ENCODE measurements around the gene CCDC50.

The CCDC50 gene

GRCh38 chr3:191316876-191317603 is 12.2 kb upstream of the CCDC50 start:
- H3K27ac ChIP-seq = no peak overlapping the region

GRCh38 chr3:191320316-191320715 is 8.9 kb upstream of the CCDC50 start:
- no peak overlapping the region for H3K27ac ChIP-seq
- DNase-seq (ENCODE audit: low read depth, low spot score) = no peak

More at GRCh38 chr3:191316876-191317603, 12.2 kb upstream of the CCDC50 start:
- no peak for DNase-seq (ENCODE audit: low read depth, low spot score)

GRCh38 chr3:191321019-191321767 is 8.0 kb upstream of the CCDC50 start:
- DNase-seq (ENCODE audit: low read depth, low spot score) = no peak
- H3K27ac ChIP-seq = no peak overlapping the region

GRCh38 chr3:191324936-191325335 is 4.3 kb upstream of the CCDC50 start:
- no peak for DNase-seq (ENCODE audit: low read depth, low spot score)

GRCh38 chr3:191327526-191327925 is 1.7 kb upstream of the CCDC50 start:
- H3K27ac ChIP-seq = no peak overlapping the region
- no peak for DNase-seq (ENCODE audit: low read depth, low spot score)

More at GRCh38 chr3:191324936-191325335, 4.3 kb upstream of the CCDC50 start:
- no peak overlapping the region for H3K27ac ChIP-seq

- peak overlapping the region; percentile 85 for H3K27ac ChIP-seq
- DNase-seq (ENCODE audit: low read depth, low spot score) = no peak
Observed at GRCh38 chr3:191328383-191328961, 722 bp upstream of the CCDC50 start.

GRCh38 chr3:191329654-191330529 is 698 bp downstream of the CCDC50 start, which contains the start of gene UTS2B:
Gene UTS2B (minus strand): TSS chr3:191330526. CDS start chr3:191282189, 48,337 bp downstream.
- H3K27ac ChIP-seq = peak within 1 kb of the TSS; percentile 85
- no peak for DNase-seq (ENCODE audit: low read depth, low spot score)

GRCh38 chr3:191330530-191331048 is 1.4 kb downstream of the CCDC50 start:
- DNase-seq (ENCODE audit: low read depth, low spot score) = no peak
- H3K27ac ChIP-seq = peak overlapping the region; percentile 85

GRCh38 chr3:191331388-191331787 is 2.2 kb downstream of the CCDC50 start:
- DNase-seq (ENCODE audit: low read depth, low spot score) = no peak

GRCh38 chr3:191333298-191333880 is 4.2 kb downstream of the CCDC50 start:
- no peak for DNase-seq (ENCODE audit: low read depth, low spot score)
- H3K27ac ChIP-seq = no peak overlapping the region

More at GRCh38 chr3:191331388-191331787, 2.2 kb downstream of the CCDC50 start:
- H3K27ac ChIP-seq = peak overlapping the region; percentile 85

GRCh38 chr3:191334346-191334893 is 5.2 kb downstream of the CCDC50 start:
- H3K27ac ChIP-seq = no peak overlapping the region
- no peak for DNase-seq (ENCODE audit: low read depth, low spot score)

GRCh38 chr3:191336833-191337232 is 7.6 kb downstream of the CCDC50 start:
- no peak overlapping the region for H3K27ac ChIP-seq
- DNase-seq (ENCODE audit: low read depth, low spot score) = no peak

- no peak for DNase-seq (ENCODE audit: low read depth, low spot score)
- no peak overlapping the region for H3K27ac ChIP-seq
Observed at GRCh38 chr3:191338177-191338488, 8.9 kb downstream of the CCDC50 start.

GRCh38 chr3:191339316-191339917 is 10.2 kb downstream of the CCDC50 start:
- no peak for DNase-seq (ENCODE audit: low read depth, low spot score)
- H3K27ac ChIP-seq = no peak overlapping the region

GRCh38 chr3:191340351-191340750 is 11.2 kb downstream of the CCDC50 start:
- no peak overlapping the region for H3K27ac ChIP-seq
- DNase-seq (ENCODE audit: low read depth, low spot score) = no peak

- no peak for DNase-seq (ENCODE audit: low read depth, low spot score)
- H3K27ac ChIP-seq = no peak overlapping the region
Observed at GRCh38 chr3:191340966-191341365, 11.8 kb downstream of the CCDC50 start.

- no peak overlapping the region for H3K27ac ChIP-seq
- no peak for DNase-seq (ENCODE audit: low read depth, low spot score)
Observed at GRCh38 chr3:191342006-191342405, 12.8 kb downstream of the CCDC50 start.

GRCh38 chr3:191342411-191342810 is 13.2 kb downstream of the CCDC50 start:
- no peak overlapping the region for H3K27ac ChIP-seq

GRCh38 chr3:191343115-191343514 is 13.9 kb downstream of the CCDC50 start:
- no peak overlapping the region for H3K27ac ChIP-seq
- no peak for DNase-seq (ENCODE audit: low read depth, low spot score)

More at GRCh38 chr3:191342411-191342810, 13.2 kb downstream of the CCDC50 start:
- DNase-seq (ENCODE audit: low read depth, low spot score) = no peak
